Keratinocyte (primary cell): ENCODE results near the gene WNT7A. TPM values are rescaled to one million over a fixed set of nuclear protein-coding genes. Genes with fewer than 3 reads are reported as not detected.
A peak's percentile ranks its signal among the peaks of the same experiment; 100 is the strongest.

Experiments used
- DNase-seq: peaks from one replicate; pipeline ENCODE4 v3.0.0-alpha.2; 2011; ENCODE audit warnings: low read depth, missing footprints, low spot score
- FAIRE-seq: peaks from 2 replicates; lab custom pipeline; 2011; peaks lifted over from hg19 to GRCh38; lab: Jason Lieb, UNC
- H2AFZ ChIP-seq: 2 replicates; pipeline ENCODE4 v1.6.0; 2012; ENCODE audit warnings: low read length, control low read depth, inconsistent platforms; ENCODE audit not compliant: control insufficient read depth
- H3K27ac ChIP-seq: 2 replicates; pipeline ENCODE4 v1.5.1; 2011; ENCODE audit warnings: low read length; ENCODE audit not compliant: control insufficient read depth, insufficient read depth
- H3K27me3 ChIP-seq: 3 replicates; pipeline ENCODE4 v1.6.0; 2011; ENCODE audit warnings: low read length; ENCODE audit not compliant: control insufficient read depth, insufficient read depth; ENCODE audit errors: extremely low read depth
- H3K36me3 ChIP-seq, 2 experiments: 2 replicates in 1 of 2; 3 replicates in 1 of 2; pipeline ENCODE4 v1.5.1; 2011; ENCODE audit warnings: low read length in 2 of 2, mild to moderate bottlenecking in 1 of 2; ENCODE audit not compliant: control insufficient read depth in 2 of 2, insufficient read depth in 2 of 2; ENCODE audit errors: extremely low read depth in 1 of 2
- H3K4me1 ChIP-seq: 3 replicates; pipeline ENCODE4 v1.5.1; 2011; ENCODE audit warnings: low read length; ENCODE audit not compliant: control insufficient read depth, insufficient read depth; ENCODE audit errors: extremely low read depth
- H3K4me2 ChIP-seq: 3 replicates; pipeline ENCODE4 v1.6.0; 2011; ENCODE audit warnings: low read depth, low read length; ENCODE audit not compliant: control insufficient read depth, insufficient read depth; ENCODE audit errors: extremely low read depth
- H3K4me3 ChIP-seq, 3 experiments: fragments of 200-600 bp in 1 of 3; sonication (generic) in 1 of 3; 2 replicates in 2 of 3; 3 replicates in 1 of 3; pipeline ENCODE4 v1.5.1; 2011 to 2016; ENCODE audit warnings: low read length in 3 of 3, mild to moderate bottlenecking in 3 of 3, control low read depth in 2 of 3, inconsistent platforms in 1 of 3, low read depth in 1 of 3, mixed read lengths in 1 of 3, mixed run types in 1 of 3, moderate library complexity in 1 of 3; ENCODE audit not compliant: control insufficient read depth in 2 of 3, insufficient read depth in 2 of 3; ENCODE audit errors: extremely low read depth in 1 of 3
- H3K79me2 ChIP-seq: 2 replicates; pipeline ENCODE4 v1.6.0; 2012; ENCODE audit warnings: low read length; ENCODE audit not compliant: control insufficient read depth, insufficient read depth
- H3K9ac ChIP-seq: 3 replicates; pipeline ENCODE4 v1.6.0; 2011; ENCODE audit warnings: low read length; ENCODE audit not compliant: control insufficient read depth, insufficient read depth; ENCODE audit errors: extremely low read depth
- H3K9me1 ChIP-seq: 3 replicates; pipeline ENCODE4 v1.6.0; 2011; ENCODE audit warnings: low read length; ENCODE audit not compliant: control insufficient read depth, insufficient read depth; ENCODE audit errors: extremely low read depth
- H3K9me3 ChIP-seq: 2 replicates; pipeline ENCODE4 v1.5.1; 2012; ENCODE audit warnings: low read depth, low read length; ENCODE audit not compliant: control insufficient read depth
- H4K20me1 ChIP-seq: 3 replicates; pipeline ENCODE4 v1.6.0; 2011; ENCODE audit warnings: low read length; ENCODE audit not compliant: control insufficient read depth, insufficient read depth; ENCODE audit errors: extremely low read depth
- EZH2 ChIP-seq: IDR thresholded peaks from one replicate; pipeline ENCODE4 v1.6.1; 2012; ENCODE audit warnings: inconsistent platforms, mild to moderate bottlenecking, low read length, moderate library complexity
- dilution Hi-C: fragments of 300-500 bp; cut with MboI; formaldehyde crosslinking; loops from one replicate; pipeline ENCODE4 v1.7.0; 2020; ENCODE audit warnings: low sequenced_read_pairs; ENCODE audit not compliant: extremely low pct_ligation_motif_present
- polyA plus RNA-seq, 5 experiments: library from polyadenylated mRNA; depleted of rRNA in 3 of 5; stranded (reverse) in 3 of 5; stranded (forward) in 1 of 5; unstranded in 1 of 5; fragments of >200 nt; gene quantifications; 1 replicate in 1 of 5; 2 replicates in 3 of 5; 3 replicates in 1 of 5; pipeline versions ENCODE4 v1.2.1 to v1.2.3, GENCODE V29; 2011 to 2012; ENCODE audit warnings: missing spikeins in 2 of 5, low read depth in 1 of 5, low replicate concordance in 1 of 5
- TF ChIP-seq, protein P1 (sequence below), 3 experiments: IDR thresholded peaks in 1 of 3; conservative IDR thresholded peaks in 1 of 3; optimal IDR thresholded peaks in 1 of 3; 2 replicates in 2 of 3; 3 replicates in 1 of 3; pipeline versions ENCODE3 to v1.5.1; 2011; ENCODE audit warnings: low read length in 3 of 3, mild to moderate bottlenecking in 3 of 3, moderate library complexity in 2 of 3, control low read depth in 1 of 3, inconsistent platforms in 1 of 3; ENCODE audit not compliant: insufficient read depth in 2 of 3; ENCODE audit errors: extremely low read depth in 1 of 3

WNT7A gene
- polyA plus RNA-seq, 1 donor (not counting 4 experiments of a cell fraction or from before 2014, with no cell fraction given) = 20.3 TPM

DNA sequence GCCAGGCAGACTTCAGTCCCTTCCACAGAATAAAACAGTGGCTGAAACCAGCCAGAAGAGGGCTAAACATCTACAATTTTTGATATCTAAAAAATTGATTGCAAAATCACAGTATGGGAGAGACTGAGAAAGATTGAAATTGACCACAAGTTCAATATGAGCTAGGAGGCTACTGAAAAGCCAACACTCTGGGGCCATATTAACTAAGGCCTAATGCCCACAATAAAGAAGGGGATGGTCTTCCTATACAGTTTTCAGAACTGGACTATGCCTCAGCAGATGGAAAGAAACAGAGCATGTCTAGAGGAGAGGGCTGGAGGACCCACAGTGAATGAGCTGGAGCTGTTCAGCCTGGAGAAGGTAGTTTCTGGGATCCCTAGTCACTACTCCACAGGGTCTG lies 53.2 kb downstream of the WNT7A start:
- FAIRE-seq = peak; percentile 48
- dilution Hi-C loops = no loop called here
- H3K9ac ChIP-seq = no peak overlapping the region

DNA sequence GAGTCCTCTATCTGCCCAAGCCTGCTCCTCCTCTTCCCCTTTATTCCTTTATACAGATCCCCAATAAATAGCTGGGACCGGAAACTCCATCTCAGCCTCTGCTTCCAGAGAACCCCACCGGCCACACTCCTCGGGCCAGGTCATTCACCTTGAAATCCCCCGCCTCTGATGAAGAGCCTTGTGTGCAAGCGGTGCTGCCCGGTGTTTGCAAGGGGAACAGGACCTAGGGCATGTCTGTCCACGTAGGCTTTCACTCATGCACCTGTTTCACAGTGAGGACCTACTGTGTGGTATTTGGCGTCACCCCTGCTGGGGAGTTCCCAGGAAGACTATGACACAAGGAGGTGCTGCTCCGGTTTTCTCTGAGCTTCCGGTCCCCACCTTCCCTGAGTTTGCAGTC lies 54.0 kb downstream of the WNT7A start:
- dilution Hi-C loops = no loop called here

More for the DNA sequence above, 53.2 kb downstream of the WNT7A start:
- H3K27me3 ChIP-seq = no peaks in the 10 kb centered on the region
- H3K9me3 ChIP-seq = peaks cover 2% of the 10 kb centered on the region
- H3K36me3 ChIP-seq = peaks cover 9 to 58% of the 10 kb centered on the region in 2 experiments
- no peak for DNase-seq
- H3K4me2 ChIP-seq = peak overlapping the region; percentile 19
- H3K4me3 ChIP-seq = no peak overlapping the region
- no peak for TF ChIP-seq EZH2
- TF ChIP-seq, protein P1, sequence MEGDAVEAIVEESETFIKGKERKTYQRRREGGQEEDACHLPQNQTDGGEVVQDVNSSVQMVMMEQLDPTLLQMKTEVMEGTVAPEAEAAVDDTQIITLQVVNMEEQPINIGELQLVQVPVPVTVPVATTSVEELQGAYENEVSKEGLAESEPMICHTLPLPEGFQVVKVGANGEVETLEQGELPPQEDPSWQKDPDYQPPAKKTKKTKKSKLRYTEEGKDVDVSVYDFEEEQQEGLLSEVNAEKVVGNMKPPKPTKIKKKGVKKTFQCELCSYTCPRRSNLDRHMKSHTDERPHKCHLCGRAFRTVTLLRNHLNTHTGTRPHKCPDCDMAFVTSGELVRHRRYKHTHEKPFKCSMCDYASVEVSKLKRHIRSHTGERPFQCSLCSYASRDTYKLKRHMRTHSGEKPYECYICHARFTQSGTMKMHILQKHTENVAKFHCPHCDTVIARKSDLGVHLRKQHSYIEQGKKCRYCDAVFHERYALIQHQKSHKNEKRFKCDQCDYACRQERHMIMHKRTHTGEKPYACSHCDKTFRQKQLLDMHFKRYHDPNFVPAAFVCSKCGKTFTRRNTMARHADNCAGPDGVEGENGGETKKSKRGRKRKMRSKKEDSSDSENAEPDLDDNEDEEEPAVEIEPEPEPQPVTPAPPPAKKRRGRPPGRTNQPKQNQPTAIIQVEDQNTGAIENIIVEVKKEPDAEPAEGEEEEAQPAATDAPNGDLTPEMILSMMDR (optimal IDR thresholded peaks at IDR 0.05 in 1 of 3, IDR thresholded peaks at IDR 0.05 in 1 of 3, conservative IDR thresholded peaks at IDR 0.05 in 1 of 3; ENCODE audit: extremely low read depth in 1 of 3, insufficient read depth in 2 of 3, low read length in 3 of 3) = no peak
- peaks cover 10% of the 10 kb centered on the region for H3K9me1 ChIP-seq
- peaks cover 71% of the 10 kb centered on the region for H3K4me1 ChIP-seq
- no peaks in the 10 kb centered on the region for H4K20me1 ChIP-seq
- no peak overlapping the region for H2AFZ ChIP-seq
- H3K79me2 ChIP-seq = peaks cover 80% of the 10 kb centered on the region
- peak overlapping the region; percentile 82 for H3K27ac ChIP-seq

More for the DNA sequence above, 54.0 kb downstream of the WNT7A start:
- no peak overlapping the region for H2AFZ ChIP-seq
- H3K36me3 ChIP-seq = peaks cover 6 to 63% of the 10 kb centered on the region in 2 experiments
- no peaks in the 10 kb centered on the region for H3K27me3 ChIP-seq
- DNase-seq (no peak), FAIRE-seq (no peak)
- peak overlapping the region; percentile 48 for H3K9ac ChIP-seq
- H3K4me1 ChIP-seq = peaks cover 79% of the 10 kb centered on the region
- peaks cover 11% of the 10 kb centered on the region for H3K9me3 ChIP-seq
- H3K79me2 ChIP-seq = peaks cover 80% of the 10 kb centered on the region
- H3K9me1 ChIP-seq = peaks cover 10% of the 10 kb centered on the region
- TF ChIP-seq, protein P1 (optimal IDR thresholded peaks at IDR 0.05 in 1 of 3, IDR thresholded peaks at IDR 0.05 in 1 of 3, conservative IDR thresholded peaks at IDR 0.05 in 1 of 3; ENCODE audit: extremely low read depth in 1 of 3, insufficient read depth in 2 of 3, low read length in 3 of 3) = no peak
- TF ChIP-seq EZH2 = no peak
- H3K27ac ChIP-seq = peak overlapping the region; percentile 82
- H3K4me2 ChIP-seq = peak overlapping the region; percentile 15
- no peak overlapping the region for H3K4me3 ChIP-seq
- no peaks in the 10 kb centered on the region for H4K20me1 ChIP-seq
